Upper lobe of left lung (tissue), 6 donors: ENCODE data around the gene COMMD4. TPM values are rescaled to one million over a fixed set of nuclear protein-coding genes. Genes with fewer than 3 reads are reported as not detected.

Experiments used
- ATAC-seq, 2 donors: fragments of 200-7000 bp; cut with Tn5 transposase; one replicate each; pipeline ENCODE4 v1.9.1; 2022; ENCODE audit warnings: mild to moderate bottlenecking in 2 of 2, moderate library complexity in 2 of 2; ENCODE audit not compliant: low FRiP score in 2 of 2
- DNase-seq, 2 donors: peaks; one replicate each; pipeline ENCODE4 v3.0.0-alpha.2; 2019 to 2020
- H3K27ac ChIP-seq, 4 donors: fragments of 200-600 bp; sonication (generic); one replicate each; pipeline ENCODE4 v1.5.1; 2016 to 2019
- H3K27me3 ChIP-seq, 4 donors: fragments of 200-600 bp; sonication (generic); one replicate each; pipeline ENCODE4 v1.5.1; 2017 to 2019
- H3K36me3 ChIP-seq, 4 donors: fragments of 200-600 bp; sonication (generic); one replicate each; pipeline ENCODE4 v1.5.1; 2016 to 2019
- H3K4me1 ChIP-seq, 4 donors: fragments of 200-600 bp; sonication (generic); one replicate each; pipeline ENCODE4 v1.5.1; 2018 to 2019
- H3K4me3 ChIP-seq, 4 donors: fragments of 200-600 bp; sonication (generic); one replicate each; pipeline ENCODE4 v1.5.1; 2017 to 2019; ENCODE audit warnings: mild to moderate bottlenecking in 2 of 4, moderate library complexity in 1 of 4
- H3K9me3 ChIP-seq, 4 donors: fragments of 200-600 bp; sonication (generic); one replicate each; pipeline ENCODE4 v1.5.1; 2018 to 2019
- CTCF ChIP-seq, 6 experiments: fragments of 450-650 bp in 4 of 6; fragments of 200-600 bp in 2 of 6; sonication (generic) in 2 of 6; IDR thresholded peaks; one replicate each; pipeline ENCODE4 v1.5.1; 2016 to 2019; ENCODE audit warnings: antibody characterized with exemption in 6 of 6
- EP300 ChIP-seq, 4 donors: sonication (generic); formaldehyde crosslinking; IDR thresholded peaks; one replicate each; pipeline ENCODE4 v1.5.1; 2017; ENCODE audit warnings: antibody characterized with exemption in 4 of 4, control low read depth in 2 of 4
- POLR2A ChIP-seq, 4 donors: fragments of 450-650 bp; IDR thresholded peaks; one replicate each; pipeline ENCODE4 v1.5.1; 2016 to 2017; ENCODE audit warnings: antibody characterized with exemption in 4 of 4, mild to moderate bottlenecking in 2 of 4
- POLR2AphosphoS5 ChIP-seq, 2 donors: sonication (generic); formaldehyde crosslinking; IDR thresholded peaks; one replicate each; pipeline ENCODE4 v1.5.1; 2017; ENCODE audit warnings: antibody characterized with exemption in 2 of 2
- WGBS, 2 donors: methylation state at CpG; one replicate each; pipeline ENCODE4 v1.1.5; 2017 to 2018; 5-methylcytosine and 5-hydroxymethylcytosine counted together
- total RNA-seq, 6 donors: library from RNA; depleted of rRNA in 4 of 6; stranded (reverse); fragments of >200 nt in 4 of 6; gene quantifications; one replicate each; pipeline versions ENCODE4 v1.1.0 to v1.2.1, GENCODE V29; 2016 to 2021
- donor health status: DM: no; HTN: no; CAD: no; lungs with moderate emphysema.
- donor health status: DM: no; HTN: yes; CAD: no; lungs with severe emphysema.

The COMMD4 gene
- total RNA-seq, 6 donors from 2014 or later, result 28.7 to 104 (median 76.0) TPM

- peaks cover 0 to 14% (median 8%) of the 10 kb centered on the region in 4 donors for H3K36me3 ChIP-seq
- ATAC-seq (no peak), DNase-seq (peak in 1 of 2 donors; percentile 71)
- no peak overlapping the region for H3K4me3 ChIP-seq
- H3K27me3 ChIP-seq, result no peaks in the 10 kb centered on the region
- peaks cover 11 to 30% (median 22%) of the 10 kb centered on the region in 4 donors for H3K4me1 ChIP-seq
- H3K9me3 ChIP-seq, result no peaks in the 10 kb centered on the region
- 64 to 69% methylated on average over 4 to 9 of the region's 9 CpGs for WGBS, 2 donors
- H3K27ac ChIP-seq, result peak overlapping the region in 2 of 4 donors; percentile 34 to 87
- no peak for TF ChIP-seq CTCF (IDR thresholded peaks at IDR 0.05)
- no peak for TF ChIP-seq POLR2A (IDR thresholded peaks at IDR 0.05)
- peak in 1 of 2 donors; percentile 60 for TF ChIP-seq POLR2AphosphoS5 (IDR thresholded peaks at IDR 0.05)
- TF ChIP-seq EP300 (IDR thresholded peaks at IDR 0.05), result no peak
These were observed 14.2 kb downstream of the COMMD4 start for GRCh38 chr15:75349851-75350588.

GRCh38 chr15:75350601-75351361 is 14.9 kb downstream of the COMMD4 start:
- Histone ChIP-seq H3K9me3 (no peaks in the 10 kb centered on the region), H3K27me3 (no peaks in the 10 kb centered on the region), H3K36me3 (peaks cover 0 to 22% (median 15%) of the 10 kb centered on the region in 4 donors), H3K4me1 (peaks cover 11 to 30% (median 22%) of the 10 kb centered on the region in 4 donors), H3K27ac (peak overlapping the region in 2 of 4 donors; percentile 32 to 34), H3K4me3 (no peak overlapping the region)
- 79 to 87% methylated on average over 7 of the region's 7 CpGs for WGBS, 2 donors
- ATAC-seq (no peak), DNase-seq (no peak)
- TF ChIP-seq EP300 (IDR thresholded peaks at IDR 0.05) (no peak), POLR2A (IDR thresholded peaks at IDR 0.05) (no peak), CTCF (IDR thresholded peaks at IDR 0.05) (no peak), POLR2AphosphoS5 (IDR thresholded peaks at IDR 0.05) (no peak)

GRCh38 chr15:75352186-75353080 is 16.6 kb downstream of the COMMD4 start:
- no peak overlapping the region for H3K27ac ChIP-seq
- no peaks in the 10 kb centered on the region for H3K27me3 ChIP-seq
- DNase-seq (no peak), ATAC-seq (no peak)
- 92 to 97% methylated on average over 6 to 14 of the region's 16 CpGs for WGBS, 2 donors
- peaks cover 0 to 38% (median 30%) of the 10 kb centered on the region in 4 donors for H3K36me3 ChIP-seq
- H3K4me1 ChIP-seq, result peaks cover 11 to 25% (median 19%) of the 10 kb centered on the region in 4 donors
- no peaks in the 10 kb centered on the region for H3K9me3 ChIP-seq
- TF ChIP-seq EP300 (IDR thresholded peaks at IDR 0.05), result no peak
- no peak for TF ChIP-seq CTCF (IDR thresholded peaks at IDR 0.05)
- no peak for TF ChIP-seq POLR2AphosphoS5 (IDR thresholded peaks at IDR 0.05)
- no peak for TF ChIP-seq POLR2A (IDR thresholded peaks at IDR 0.05)
- H3K4me3 ChIP-seq, result no peak overlapping the region

- 83% methylated on average over 7 of the region's 7 CpGs; no CpG with 5 or more reads in 1 of the 2 donors for WGBS, 2 donors
- no peak for DNase-seq
- H3K36me3 ChIP-seq, result peaks cover 0 to 49% (median 36%) of the 10 kb centered on the region in 4 donors
These were observed 17.7 kb downstream of the COMMD4 start for GRCh38 chr15:75353604-75354003.

More at GRCh38 chr15:75353604-75354003, 17.7 kb downstream of the COMMD4 start:
- Histone ChIP-seq H3K27ac (no peak overlapping the region), H3K27me3 (no peaks in the 10 kb centered on the region), H3K4me3 (no peak overlapping the region), H3K9me3 (no peaks in the 10 kb centered on the region), H3K4me1 (peaks cover 8 to 16% (median 16%) of the 10 kb centered on the region in 4 donors)
- no peak for ATAC-seq
- TF ChIP-seq CTCF (IDR thresholded peaks at IDR 0.05), result no peak
- no peak for TF ChIP-seq POLR2A (IDR thresholded peaks at IDR 0.05)
- no peak for TF ChIP-seq POLR2AphosphoS5 (IDR thresholded peaks at IDR 0.05)
- TF ChIP-seq EP300 (IDR thresholded peaks at IDR 0.05), result no peak
